Dermis microvascular lymphatic vessel endothelial cell (primary cell): ENCODE measurements around the gene ARHGEF28. TPM values are rescaled to one million over a fixed set of nuclear protein-coding genes. Genes with fewer than 3 reads are reported as not detected.

Experiments
- DNase-seq, 2 donors: peaks; one replicate each; pipeline versions ENCODE4 v3.0.0 to v3.0.0-alpha.2; 2010; ENCODE audit warnings: low read depth in 2 of 2
- total RNA-seq: library from RNA; depleted of rRNA; stranded (reverse); fragments of >200 nt; gene quantifications from 2 replicates; pipeline ENCODE4 v1.2.1, GENCODE V29; 2014

The ARHGEF28 gene
- total RNA-seq, 1 donor from 2014 or later = 50.7 TPM

DNA sequence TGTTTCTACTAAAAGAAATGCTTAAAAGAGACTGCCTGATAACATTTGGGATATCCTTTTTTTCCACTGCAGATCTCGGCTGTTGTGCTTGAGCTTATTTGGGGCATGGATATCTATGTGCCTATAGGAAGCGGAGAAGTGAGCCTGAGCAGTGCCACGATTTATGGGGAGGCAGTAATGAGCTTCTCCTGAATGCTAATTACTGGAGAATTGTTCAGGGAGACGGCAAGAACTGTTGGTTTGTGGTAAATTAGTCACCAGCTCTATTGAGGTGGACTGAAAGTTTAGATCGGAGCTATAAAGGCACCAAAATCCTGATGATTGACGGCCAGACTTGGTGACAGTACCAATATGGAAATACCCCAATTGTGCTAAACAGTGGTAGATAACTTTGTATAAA lies 186.5 kb downstream of the ARHGEF28 start:
- no peak for DNase-seq

DNA sequence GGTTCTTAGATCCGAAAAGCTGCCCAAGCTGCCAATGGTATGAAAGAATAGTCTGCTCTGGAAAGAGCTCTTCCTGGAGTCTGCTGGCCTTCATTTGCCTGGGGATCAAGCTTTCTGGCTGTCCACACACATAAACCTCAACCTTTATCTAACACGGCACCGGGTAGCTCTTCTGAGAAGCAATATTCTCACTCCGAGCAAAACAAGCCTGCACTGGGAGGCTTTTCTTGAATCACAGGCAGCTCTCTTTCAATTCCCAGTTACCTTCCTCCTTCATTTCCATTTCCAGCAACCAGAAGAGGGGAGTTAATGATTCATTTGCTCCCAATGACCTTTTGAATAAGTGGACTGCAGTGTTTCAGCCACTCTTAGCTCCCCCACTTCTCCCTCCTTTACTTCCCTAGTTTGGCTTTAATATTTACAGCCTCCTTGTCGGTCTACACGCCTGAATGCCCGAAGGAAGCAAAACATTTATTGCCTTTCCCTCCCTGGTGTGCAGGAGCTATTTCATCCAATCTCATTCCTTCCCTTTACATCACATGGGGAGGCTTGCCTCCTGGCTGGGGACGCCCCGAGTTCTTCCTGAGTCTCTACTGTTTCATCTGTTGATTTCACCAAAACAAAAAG lies 187.1 kb downstream of the ARHGEF28 start:
- DNase-seq = no peak

DNA sequence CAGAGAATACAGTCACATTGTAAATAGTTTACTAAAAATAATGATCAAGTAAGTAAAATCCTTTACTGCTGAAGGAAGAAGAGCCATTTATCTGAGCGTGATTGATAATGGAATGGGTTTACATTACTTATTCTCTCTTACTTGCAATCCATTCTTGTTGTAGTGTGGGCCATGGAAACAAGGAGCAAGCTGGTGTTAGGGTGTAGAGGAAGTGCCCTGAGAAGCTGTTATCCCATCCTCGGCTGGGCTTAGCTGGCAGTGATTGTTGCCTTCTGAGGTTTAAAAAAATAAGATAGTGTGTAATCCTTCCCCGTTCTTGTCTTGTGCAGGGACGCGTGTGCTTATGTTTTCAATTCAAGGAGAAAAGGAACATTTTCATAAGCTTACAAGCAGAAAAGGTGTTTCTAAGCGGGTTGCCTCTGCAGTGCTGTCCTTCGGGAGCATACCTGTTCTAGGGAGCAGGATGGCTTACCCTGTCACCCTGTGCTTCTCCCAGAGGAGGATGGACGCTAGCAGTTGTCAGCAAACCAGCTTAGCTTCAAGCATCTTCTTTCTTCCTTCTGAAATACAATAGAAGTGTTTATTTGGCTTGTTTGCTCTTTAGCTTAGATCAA lies 188.3 kb downstream of the ARHGEF28 start:
- no peak for DNase-seq

DNA sequence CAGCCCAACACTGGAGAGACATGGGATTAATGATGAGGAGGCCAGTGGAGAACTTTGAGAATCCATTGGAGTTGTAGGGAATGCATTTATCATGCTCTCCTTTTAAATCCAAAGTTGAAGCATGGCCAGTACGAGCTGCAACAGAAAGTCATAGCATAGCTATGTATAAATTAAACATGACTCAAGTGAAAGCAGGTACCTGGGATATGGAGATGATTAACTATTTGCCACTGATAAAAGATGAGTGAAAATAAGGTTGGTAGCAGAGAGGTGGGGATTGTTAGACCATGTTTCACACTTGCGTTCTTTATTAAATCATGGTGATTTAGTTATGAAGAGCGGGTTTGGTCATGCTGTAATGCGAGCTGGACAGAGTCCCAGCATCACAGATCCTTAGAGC lies 189.6 kb downstream of the ARHGEF28 start:
- no peak for DNase-seq

DNA sequence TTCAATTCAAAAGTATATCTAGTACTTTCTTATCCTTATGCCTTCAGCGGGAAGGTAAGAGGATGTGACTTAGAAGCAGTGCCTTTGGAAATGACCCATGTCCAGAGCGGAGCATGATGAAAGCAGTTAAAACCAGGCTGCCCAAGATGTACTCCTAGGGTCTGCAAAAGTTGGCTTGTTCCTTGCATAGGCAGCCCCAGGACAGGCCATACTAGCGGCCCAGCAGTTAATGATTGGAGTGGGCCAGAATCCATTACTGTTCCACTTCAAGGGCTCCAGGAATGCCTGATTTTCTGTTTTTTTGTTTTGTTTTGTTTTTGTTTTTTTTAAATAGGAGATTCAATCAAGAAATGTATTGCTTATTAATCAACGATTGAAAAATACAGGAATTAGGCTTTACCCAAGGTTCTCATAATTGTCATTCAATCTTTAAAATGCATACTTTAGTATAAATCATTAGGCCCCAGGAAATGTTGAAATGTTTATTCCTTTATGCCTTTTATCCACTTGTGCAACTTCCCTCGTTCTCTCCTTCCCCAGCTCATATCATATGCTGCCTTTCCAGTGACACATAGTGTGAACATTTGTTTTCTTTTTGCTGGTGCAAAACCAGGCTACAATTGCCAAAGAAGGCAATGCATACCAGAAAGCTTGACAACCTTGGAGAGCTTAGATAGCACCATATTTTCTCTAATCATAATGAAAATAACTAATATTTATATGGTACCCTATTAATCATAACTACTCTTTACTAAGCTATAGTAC lies 190.8 kb downstream of the ARHGEF28 start:
- DNase-seq = no peak

DNA sequence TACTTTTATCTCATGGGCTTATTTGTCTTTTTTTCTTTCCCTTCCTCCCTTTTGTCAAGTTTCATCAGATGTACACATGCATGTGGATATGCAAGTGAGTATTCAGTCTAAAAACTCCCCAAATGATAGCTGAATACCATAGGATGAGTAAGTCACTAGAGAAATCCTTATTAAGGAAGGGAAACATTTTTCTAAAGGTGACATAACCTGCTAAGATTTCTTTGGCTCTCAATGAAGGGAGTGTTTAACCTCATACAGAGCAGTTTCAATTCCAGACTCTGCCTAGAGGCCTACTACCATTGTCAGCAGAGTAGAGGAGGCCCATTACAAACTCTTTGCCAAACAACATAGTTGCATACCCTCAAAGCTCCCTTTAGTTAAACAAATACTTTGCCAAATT lies 192.4 kb downstream of the ARHGEF28 start:
- DNase-seq = no peak

DNA sequence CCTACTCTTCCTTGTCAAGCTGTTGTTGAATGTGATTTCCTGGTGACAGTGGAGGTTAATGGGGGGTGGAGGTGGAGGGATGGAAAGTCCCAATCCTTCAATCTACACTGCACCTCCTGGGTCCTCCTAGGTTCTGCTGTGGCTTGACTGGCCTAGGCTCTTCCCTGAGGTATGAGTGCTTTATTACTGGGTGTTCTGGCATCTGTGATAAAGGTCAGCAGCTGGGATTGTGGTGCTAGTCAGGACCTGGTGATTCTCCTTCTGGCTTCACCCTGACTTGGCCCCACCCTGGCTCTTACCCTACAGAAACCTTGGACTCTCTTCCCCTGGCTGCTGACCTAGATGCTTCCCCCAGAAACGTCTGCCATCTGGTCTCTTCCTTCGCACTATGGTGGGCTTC lies 194.3 kb downstream of the ARHGEF28 start:
- no peak for DNase-seq

DNA sequence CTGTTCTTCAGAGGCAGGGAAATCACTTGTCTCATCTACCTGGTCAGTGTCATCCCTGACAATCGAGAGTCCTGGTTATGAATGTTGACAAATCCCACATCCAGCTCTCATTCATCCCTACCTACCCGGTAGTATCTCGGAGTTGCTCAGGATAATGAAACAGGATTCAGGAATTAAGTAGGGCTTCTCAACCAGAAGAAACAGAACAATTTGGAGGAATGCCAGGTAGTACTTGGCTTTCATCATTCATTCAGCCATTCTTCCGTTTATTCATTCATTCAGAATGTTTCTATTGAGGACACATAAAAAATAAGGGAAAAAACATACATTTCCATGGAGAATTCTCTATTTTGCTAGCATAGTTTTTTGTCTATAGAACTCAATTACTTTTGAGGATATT lies 195.0 kb downstream of the ARHGEF28 start:
- DNase-seq = peak in 1 of 2 donors; percentile 63

DNA sequence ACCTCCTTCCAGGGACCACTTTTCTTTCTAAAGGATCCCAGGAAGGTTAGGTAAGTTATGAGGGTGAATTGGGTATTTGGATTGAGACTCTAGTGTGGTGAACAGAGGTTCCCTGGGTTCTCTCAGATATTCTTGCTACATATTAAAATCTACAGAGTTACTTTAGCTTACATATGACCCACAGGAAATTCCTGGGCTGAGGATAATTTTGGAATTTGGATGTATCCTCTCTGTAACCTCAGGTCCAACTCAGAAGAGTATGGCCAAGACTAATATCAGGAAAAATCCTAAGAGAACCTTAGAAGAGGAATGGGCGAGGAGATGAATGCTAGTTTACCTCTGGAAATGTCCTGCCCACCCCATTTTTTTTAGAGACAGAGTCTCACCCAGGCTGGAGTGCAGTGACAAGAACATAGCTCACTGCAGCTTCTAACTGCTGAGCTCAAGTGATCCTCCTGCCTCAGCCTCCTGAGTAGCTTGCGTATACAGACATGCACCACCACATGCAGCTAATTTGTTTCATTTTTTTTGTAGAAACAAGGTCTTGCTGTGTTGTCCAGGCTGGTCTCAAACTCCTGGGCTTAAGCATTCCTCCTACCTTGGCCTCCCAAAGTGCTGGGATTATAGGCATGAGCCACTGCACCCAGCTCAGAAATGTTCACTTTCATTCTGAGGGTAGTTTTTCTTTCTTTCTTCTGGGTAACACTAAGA lies 196.4 kb downstream of the ARHGEF28 start:
- no peak for DNase-seq

DNA sequence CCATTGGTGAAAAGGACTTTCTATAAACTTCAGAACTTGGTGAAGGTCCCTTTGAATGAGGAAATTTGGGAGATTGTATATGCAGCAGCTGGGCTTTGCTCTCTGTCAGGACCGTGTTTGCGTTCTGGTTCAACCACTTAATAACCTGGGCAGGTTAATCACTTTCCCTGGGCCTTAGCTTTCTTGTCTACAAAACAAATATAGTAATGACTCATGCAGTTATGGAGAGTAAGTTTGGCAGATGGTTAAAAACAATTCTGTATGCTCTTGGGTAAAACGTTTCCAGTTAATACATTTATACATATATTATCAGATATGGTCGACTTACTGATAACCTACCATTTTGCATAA lies 197.0 kb downstream of the ARHGEF28 start:
- DNase-seq = peak in 1 of 2 donors; percentile 49

DNA sequence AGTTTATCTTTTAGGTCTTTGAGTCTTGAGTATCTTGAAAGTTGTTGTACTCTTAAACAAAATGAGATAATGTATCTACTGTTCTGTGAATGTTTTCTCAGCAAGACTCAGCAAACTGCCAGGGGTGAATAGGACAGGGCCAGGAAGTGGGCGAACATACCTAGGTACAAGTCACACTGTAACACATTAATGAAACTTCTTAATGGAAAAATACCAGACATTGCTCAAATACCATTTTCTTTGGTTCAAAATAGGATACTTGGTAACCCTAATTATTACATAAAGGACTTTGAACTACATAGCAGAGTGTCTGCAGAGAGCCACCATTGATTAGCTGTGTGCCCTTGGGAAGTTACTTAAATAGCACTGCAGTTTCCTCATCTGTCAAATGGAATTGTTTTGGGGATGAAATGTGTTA lies 197.5 kb downstream of the ARHGEF28 start:
- DNase-seq = peak in 1 of 2 donors; percentile 43

DNA sequence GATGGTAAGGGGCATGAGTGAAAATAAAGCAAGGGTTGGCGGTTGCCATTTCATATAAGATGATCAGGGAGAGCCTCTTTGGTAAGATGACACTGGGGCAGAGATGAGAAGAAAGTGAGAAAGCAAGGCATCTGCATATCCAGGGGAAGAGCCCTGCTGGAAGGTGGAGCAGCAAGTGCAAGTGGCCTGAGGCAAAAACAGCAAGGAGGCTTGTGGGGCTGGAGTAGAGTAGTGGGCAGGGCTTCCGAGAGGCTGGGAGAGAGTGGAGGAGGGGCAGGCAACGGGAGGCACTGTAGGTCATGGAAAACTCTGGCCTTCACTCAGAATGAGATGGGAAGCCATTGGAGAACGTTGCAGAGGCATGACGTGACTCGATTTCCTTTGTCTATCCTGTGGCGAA lies 199.2 kb downstream of the ARHGEF28 start:
- DNase-seq = no peak

DNA sequence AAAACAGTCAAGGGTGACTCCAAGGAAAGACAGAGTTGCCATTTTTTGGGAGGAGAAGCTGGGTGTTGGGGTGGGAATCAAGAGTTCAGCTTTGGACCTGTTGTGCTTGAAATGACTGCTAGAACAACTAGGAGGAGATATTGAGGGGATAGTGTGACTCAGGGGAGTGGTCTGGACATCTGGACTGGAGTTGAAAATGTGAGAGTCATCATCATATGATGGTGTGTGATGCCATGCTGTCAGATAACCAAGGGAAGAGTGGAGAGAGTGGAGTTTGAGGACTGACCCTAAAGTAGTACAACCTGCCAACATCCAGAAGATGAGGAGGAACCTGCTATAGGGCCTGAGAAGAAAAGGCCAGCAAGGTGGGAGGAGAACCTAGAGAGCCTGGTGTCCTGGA lies 199.7 kb downstream of the ARHGEF28 start:
- peak in 1 of 2 donors; percentile 15 for DNase-seq

DNA sequence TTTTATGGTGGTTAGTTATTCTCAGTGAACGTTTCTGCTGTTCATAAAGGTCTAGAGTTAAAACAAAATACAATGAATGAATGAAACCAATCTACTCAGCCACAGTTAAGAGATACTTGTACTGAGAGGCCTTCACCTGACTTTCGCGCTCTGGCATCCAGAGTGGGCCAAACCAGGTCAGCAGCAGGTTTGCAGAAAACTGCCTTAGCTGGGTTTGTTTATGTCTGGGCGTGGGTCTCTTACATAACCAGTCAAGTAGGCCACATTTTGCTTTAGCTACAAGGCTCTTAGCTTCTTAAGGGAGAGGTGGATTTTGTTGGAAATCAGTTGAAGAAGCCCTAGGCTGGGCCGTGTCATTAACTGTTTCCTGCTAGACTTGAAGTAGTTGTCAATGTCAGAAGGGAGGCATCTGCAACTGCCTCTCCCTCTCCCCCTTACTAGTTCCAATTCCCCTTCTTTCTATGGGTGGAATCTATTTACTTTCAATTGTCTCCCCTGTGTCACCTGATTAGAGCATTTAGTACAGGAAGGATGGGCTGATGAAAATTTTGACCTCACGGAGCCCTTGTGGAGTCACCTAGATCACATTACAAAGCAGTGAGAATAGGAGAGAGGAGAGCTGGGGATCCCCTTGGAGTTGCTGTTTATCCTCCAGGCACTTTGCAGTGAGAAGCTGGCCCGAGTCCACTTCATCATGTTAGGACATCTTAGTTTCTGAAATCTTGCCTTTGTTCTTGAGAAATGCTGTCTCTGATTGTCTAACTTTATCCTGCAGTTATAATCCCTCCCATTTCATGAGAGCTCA lies 200.5 kb downstream of the ARHGEF28 start:
- peak; percentile 57 to 58 for DNase-seq

DNA sequence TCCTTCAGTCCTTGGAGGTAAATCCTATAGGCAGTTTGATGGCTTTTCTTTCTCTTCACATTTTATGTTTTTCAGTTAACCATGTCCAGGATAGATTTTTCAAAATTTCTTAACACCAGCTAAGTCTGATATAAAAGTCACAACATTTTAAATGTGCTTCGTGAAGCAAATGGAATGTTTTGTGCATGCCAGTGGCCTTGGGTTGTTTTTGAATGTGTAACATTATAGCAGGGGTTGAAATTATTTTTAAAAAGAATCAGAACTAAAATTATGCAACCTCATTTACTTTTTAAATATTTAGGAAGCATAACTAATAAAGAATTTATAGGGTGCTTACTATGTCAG lies 201.1 kb downstream of the ARHGEF28 start:
- DNase-seq = no peak

DNA sequence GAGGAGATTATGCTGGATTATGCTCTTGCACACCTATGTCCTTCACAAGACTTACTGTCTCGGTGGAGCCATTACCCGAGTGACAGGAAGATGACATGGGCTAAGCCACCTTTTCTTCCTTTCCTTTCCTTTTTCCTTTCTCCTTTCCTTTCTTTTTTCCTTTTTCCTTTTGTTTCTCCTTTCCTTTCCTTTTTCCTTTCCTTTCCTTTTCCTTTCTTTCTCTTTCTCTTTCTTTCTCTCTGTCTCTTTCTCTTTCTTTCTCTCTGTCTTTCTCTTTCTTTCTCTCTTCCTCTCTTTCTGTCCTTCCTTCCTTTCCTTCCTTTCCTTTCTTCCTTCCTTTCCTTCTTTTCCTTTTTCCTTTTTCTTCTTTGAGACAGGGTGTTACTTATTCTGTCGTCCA lies 202.5 kb downstream of the ARHGEF28 start:
- no peak for DNase-seq

DNA sequence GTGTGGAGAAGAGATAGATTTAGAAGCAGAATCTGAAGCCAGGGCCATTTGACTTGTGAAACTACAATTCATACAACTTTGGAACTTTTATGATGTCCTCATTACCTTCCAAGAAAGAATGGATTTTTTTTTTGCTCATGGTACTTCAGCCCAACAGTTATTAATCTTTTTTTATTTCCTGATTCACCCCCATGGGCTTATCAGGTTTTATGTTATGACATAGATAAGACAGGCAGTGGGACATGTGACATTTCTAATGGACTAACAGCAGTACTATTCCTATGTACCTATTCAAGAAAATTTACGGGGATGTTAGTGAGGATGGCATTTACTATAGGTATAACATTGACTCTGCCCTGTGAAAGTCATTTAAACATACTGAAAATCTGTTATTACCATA lies 204.7 kb downstream of the ARHGEF28 start:
- no peak for DNase-seq

DNA sequence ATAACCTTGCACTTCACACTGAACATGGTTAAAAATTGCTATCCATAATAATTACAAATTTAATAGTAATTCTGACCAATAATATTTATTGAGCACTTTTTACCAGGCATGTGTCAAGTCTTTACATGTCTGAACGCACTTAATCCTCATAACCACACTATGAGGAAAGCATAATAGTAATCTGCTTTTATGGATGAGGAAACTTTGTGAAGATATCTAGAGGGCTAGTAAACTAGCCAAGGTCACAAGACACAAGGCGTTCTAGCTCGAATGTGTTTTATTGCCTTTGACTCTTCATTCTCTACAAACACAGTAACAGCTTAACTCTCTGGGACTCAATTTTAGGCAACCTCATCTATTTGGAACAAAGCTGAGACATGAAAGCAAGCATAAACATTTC lies 205.1 kb downstream of the ARHGEF28 start:
- no peak for DNase-seq

DNA sequence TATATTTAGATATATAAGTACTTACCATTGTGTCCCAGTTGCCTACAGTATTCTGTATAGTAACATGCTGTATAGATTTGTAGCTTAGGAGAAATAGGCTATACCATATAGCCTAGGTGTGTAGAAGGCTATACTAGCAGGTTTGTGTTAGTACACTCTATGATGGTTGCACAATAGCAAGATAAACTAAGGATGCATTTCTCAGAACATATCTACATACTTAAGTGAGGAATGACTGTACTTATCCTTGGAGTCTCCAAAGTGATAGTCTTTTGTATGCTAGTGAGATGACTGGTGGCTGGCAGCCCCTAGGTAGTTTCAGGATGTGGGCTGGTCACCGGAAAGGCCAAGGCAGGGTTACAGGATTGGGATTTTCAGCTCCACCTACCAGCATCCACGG lies 208.7 kb downstream of the ARHGEF28 start:
- DNase-seq = no peak

DNA sequence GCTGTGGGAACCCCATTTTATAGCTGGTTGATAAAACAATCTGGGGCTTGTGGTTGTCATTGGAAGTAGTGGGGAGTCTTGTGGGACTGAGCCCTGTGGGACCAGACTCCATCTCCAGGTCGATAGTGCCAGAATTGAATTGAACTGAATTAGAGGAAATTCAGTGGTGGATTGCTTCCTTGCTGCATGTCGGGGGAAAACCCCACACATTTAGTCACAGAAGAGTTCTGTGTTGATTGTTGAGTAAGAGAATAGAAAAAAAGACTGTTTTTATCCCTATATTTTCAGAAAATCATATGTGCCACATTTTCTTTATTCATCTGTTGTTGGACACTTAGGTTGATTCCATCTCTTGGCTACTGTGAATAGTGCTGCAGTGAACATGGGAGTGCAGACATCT lies 209.7 kb downstream of the ARHGEF28 start:
- DNase-seq = peak in 1 of 2 donors; percentile 44

DNA sequence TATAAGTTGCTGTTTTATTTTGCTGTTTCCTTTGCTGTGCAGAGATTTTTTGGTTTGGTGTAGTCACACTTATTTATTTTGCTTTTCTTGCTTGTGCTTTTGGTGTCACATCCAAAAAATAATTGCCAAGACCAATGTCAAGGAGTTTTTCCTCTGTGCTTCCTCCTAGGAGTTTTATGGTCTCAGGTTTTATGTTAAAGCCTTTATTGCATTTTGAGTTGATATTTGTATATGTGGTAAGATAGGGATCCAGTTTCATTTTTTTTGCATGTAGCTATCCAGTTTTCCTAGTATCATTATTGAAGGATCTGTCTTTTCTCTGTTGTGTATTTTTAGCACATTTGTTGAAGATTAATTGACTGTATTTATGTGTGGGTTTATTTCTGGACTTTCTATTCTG lies 210.6 kb downstream of the ARHGEF28 start:
- DNase-seq = no peak

DNA sequence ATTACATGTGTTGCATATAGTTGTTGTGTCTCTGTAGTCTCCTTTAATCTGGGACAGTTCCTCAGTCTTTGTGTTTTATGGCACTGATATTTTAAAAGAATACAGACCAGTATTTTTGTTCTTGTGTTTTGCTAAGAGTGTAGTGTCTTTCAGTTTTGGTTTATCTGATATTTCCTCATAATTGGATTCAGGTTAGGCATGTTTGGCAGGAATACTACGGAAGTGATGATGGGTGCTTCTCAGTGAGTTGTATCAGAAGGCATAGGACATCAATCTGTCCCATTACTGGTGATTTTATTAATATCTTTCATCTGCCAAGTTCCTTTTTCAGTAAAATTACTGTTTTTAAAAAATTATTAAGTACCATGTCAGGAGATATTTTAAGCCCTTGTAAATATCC lies 212.9 kb downstream of the ARHGEF28 start:
- no peak for DNase-seq
